OCI-LY3 (cell line): ENCODE results near the gene CHCHD1.
"Not testable (repeated sequence)": the region's sequence is repeated elsewhere in the genome, so short reads cannot be mapped to it uniquely, and the experiment has no call there.

Experiments used
- H2AFZ ChIP-seq: fragments of 200-600, 300-600 bp; shearing (Covaris generic); 2 replicates; pipeline ENCODE4 v1.6.0; 2014; ENCODE audit warnings: antibody characterized with exemption, low read depth, low read length
- H3K27ac ChIP-seq: fragments of 200-600, 300-600 bp; sonication (generic); 2 replicates; pipeline ENCODE4 v1.5.1; 2014; ENCODE audit warnings: mild to moderate bottlenecking, low read length, moderate library complexity, mixed read lengths
- H3K27me3 ChIP-seq: fragments of 200-600, 300-600 bp; sonication (generic); 2 replicates; pipeline ENCODE4 v1.6.1; 2014; ENCODE audit warnings: low read depth, low read length, mixed read lengths
- H3K36me3 ChIP-seq: fragments of 200-600, 300-600 bp; sonication (generic); replicated peaks from 2 replicates; pipeline ENCODE3; 2014; ENCODE audit warnings: low read depth, low read length, mixed read lengths
- H3K4me1 ChIP-seq: fragments of 300-600, 200-600 bp; sonication (generic); 2 replicates; pipeline ENCODE4 v1.6.1; 2014; ENCODE audit warnings: low read length, mixed read lengths
- H3K4me2 ChIP-seq: fragments of 200-600, 300-600 bp; sonication (generic); 2 replicates; pipeline ENCODE4 v1.6.1; 2014; ENCODE audit warnings: low read length, mixed read lengths
- H3K4me3 ChIP-seq: fragments of 300-600, 200-600 bp; sonication (generic); 2 replicates; pipeline ENCODE4 v1.5.1; 2014; ENCODE audit warnings: antibody characterized with exemption, mild to moderate bottlenecking, low read length, moderate library complexity
- H3K79me2 ChIP-seq: fragments of 300-600, 200-600 bp; shearing (Covaris generic); 2 replicates; pipeline ENCODE4 v1.6.1; 2014; ENCODE audit warnings: mild to moderate bottlenecking, low read length, mixed read lengths
- H3K9ac ChIP-seq: fragments of 300-600, 200-600 bp; shearing (Covaris generic); 2 replicates; pipeline ENCODE4 v1.6.0; 2014; ENCODE audit warnings: mild to moderate bottlenecking, low read length, moderate library complexity
- H3K9me3 ChIP-seq: fragments of 200-600, 300-600 bp; shearing (Covaris generic); 2 replicates; pipeline ENCODE4 v1.6.1; 2014; ENCODE audit warnings: low read length, mixed read lengths; ENCODE audit not compliant: insufficient read depth
- H4K20me1 ChIP-seq: fragments of 200-600, 300-600 bp; sonication (generic); 2 replicates; pipeline ENCODE4 v1.6.1; 2016; ENCODE audit warnings: low read length, mixed read lengths; ENCODE audit not compliant: insufficient read depth
- CTCF ChIP-seq: fragments of 200-600, 300-600 bp; sonication (generic); IDR thresholded peaks from 2 replicates; pipeline ENCODE4 v1.5.1; 2014; ENCODE audit warnings: antibody characterized with exemption, low read length, low read depth
- EZH2phosphoT487 ChIP-seq: fragments of 200-600 bp; shearing (Covaris generic); IDR thresholded peaks from 2 replicates; pipeline ENCODE4 v1.6.1; 2018; ENCODE audit warnings: antibody characterized with exemption, mixed run types, low read depth

Gene CHCHD1

DNA sequence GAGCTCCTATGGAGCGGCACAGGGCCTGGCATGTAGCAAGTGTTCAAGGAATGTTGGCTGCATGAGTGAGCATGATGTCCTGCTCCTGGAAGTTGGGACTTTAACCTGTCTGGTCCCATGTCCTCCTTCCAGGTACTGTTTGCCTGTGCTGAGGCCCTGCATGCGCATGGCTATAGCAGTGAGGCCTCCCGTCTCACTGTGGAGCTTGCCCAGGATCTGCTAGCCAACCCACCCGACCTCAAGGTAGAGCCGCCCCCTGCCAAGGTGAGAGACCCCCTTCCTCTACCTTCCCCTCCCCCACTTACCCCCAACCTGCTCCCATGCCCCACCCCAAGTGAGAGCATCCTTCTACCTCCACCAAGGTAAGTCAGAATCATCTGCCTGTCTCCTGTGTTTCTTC lies 11.6 kb downstream of the CHCHD1 start:
- H3K79me2 ChIP-seq: no peaks in the 10 kb centered on the region
- H3K4me2 ChIP-seq: no peak overlapping the region
- H3K4me3 ChIP-seq: no peak overlapping the region
- H4K20me1 ChIP-seq: no peaks in the 10 kb centered on the region
- no peak overlapping the region for H3K9ac ChIP-seq
- peaks cover 7% of the 10 kb centered on the region for H3K36me3 ChIP-seq
- H3K27ac ChIP-seq: no peak overlapping the region
- H3K9me3 ChIP-seq: no peaks in the 10 kb centered on the region
- no peaks in the 10 kb centered on the region for H3K4me1 ChIP-seq
- H2AFZ ChIP-seq: no peak overlapping the region
- no peaks in the 10 kb centered on the region for H3K27me3 ChIP-seq
- TF ChIP-seq CTCF (no peak), EZH2phosphoT487 (no peak)

GRCh38 chr10:73795491-73795890 lies 13.6 kb downstream of the CHCHD1 start:
- not testable (repeated sequence) for H3K9ac ChIP-seq

GRCh38 chr10:73796035-73796434 lies 14.2 kb downstream of the CHCHD1 start:
- H3K9ac ChIP-seq, H3K4me3 ChIP-seq, H3K36me3 ChIP-seq, H2AFZ ChIP-seq, H3K27me3 ChIP-seq, H3K4me2 ChIP-seq, H3K4me1 ChIP-seq, H3K9me3 ChIP-seq, H3K27ac ChIP-seq, H3K79me2 ChIP-seq, H4K20me1 ChIP-seq: not testable (repeated sequence)

More at GRCh38 chr10:73795491-73795890, 13.6 kb downstream of the CHCHD1 start:
- H3K9me3 ChIP-seq, H2AFZ ChIP-seq, H3K27me3 ChIP-seq, H3K36me3 ChIP-seq, H3K4me1 ChIP-seq, H3K27ac ChIP-seq, H3K4me3 ChIP-seq, H4K20me1 ChIP-seq, H3K79me2 ChIP-seq, H3K4me2 ChIP-seq: not testable (repeated sequence)

DNA sequence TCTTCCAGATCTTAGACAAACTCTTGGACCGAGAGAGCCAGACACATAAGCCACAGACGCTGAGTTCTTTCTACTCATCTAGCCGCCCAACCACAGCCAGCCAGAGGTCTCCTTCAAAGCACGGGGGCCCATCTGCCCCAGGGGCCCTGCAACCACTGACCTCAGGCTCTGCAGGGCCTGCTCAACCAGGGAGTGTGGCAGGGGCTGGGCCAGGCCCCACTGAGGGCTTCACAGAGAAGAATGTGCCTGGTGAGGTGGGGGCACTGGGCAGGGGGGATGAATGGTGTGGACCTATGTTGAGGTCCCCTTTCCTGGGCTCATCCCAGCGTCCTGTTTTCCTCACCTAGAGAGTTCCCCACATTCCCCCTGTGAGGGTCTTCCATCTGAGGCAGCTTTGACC lies 14.9 kb downstream of the CHCHD1 start:
- H3K36me3 ChIP-seq: peaks cover 7% of the 10 kb centered on the region
- H3K27ac ChIP-seq: no peak overlapping the region
- no peak for TF ChIP-seq CTCF
- TF ChIP-seq EZH2phosphoT487: no peak
- H3K9ac ChIP-seq: no peak overlapping the region
- no peaks in the 10 kb centered on the region for H3K27me3 ChIP-seq
- no peaks in the 10 kb centered on the region for H3K79me2 ChIP-seq
- no peaks in the 10 kb centered on the region for H4K20me1 ChIP-seq
- no peaks in the 10 kb centered on the region for H3K4me1 ChIP-seq
- no peak overlapping the region for H2AFZ ChIP-seq
- H3K4me2 ChIP-seq: no peak overlapping the region
- H3K9me3 ChIP-seq: no peaks in the 10 kb centered on the region
- no peak overlapping the region for H3K4me3 ChIP-seq

- no peaks in the 10 kb centered on the region for H4K20me1 ChIP-seq
- no peak overlapping the region for H3K9ac ChIP-seq
- H3K36me3 ChIP-seq: peaks cover 12% of the 10 kb centered on the region
- H3K79me2 ChIP-seq: no peaks in the 10 kb centered on the region
- no peaks in the 10 kb centered on the region for H3K4me1 ChIP-seq
- no peak overlapping the region for H3K4me2 ChIP-seq
- no peak overlapping the region for H2AFZ ChIP-seq
- H3K27me3 ChIP-seq: no peaks in the 10 kb centered on the region
- no peak overlapping the region for H3K27ac ChIP-seq
- no peak overlapping the region for H3K4me3 ChIP-seq
- no peak for TF ChIP-seq CTCF
- TF ChIP-seq EZH2phosphoT487: no peak
- no peaks in the 10 kb centered on the region for H3K9me3 ChIP-seq
These were observed 15.6 kb downstream of the CHCHD1 start for GRCh38 chr10:73797324-73798025.
